ENCODE measurements around the gene BCL7A. TPM values are rescaled to one million over a fixed set of nuclear protein-coding genes. Genes with fewer than 3 reads are reported as not detected.
"Not testable (repeated sequence)": the region's sequence is repeated elsewhere in the genome, so short reads cannot be mapped to it uniquely, and the experiment has no call there.

Gene BCL7A
- total RNA-seq, 1 experiment from 2014 or later = 18.2 TPM

- Histone ChIP-seq H3T11ph (ENCODE audit: low read length) (no peak overlapping the region), H2AK5ac (ENCODE audit: insufficient read length, low read length) (no peak overlapping the region), H4K20me1 (ENCODE audit: control insufficient read depth, insufficient read depth, insufficient read length) (no peaks in the 10 kb centered on the region), H2BK5ac (ENCODE audit: insufficient read length, low read length) (no peak overlapping the region), H3K27me3 (ENCODE audit: insufficient read depth, low read length) (no peaks in the 10 kb centered on the region), H3K23ac (ENCODE audit: insufficient read length, low read depth, low read length) (no peak overlapping the region), H3K23me2 (ENCODE audit: insufficient read length, low read depth, low read length, poor library complexity, severe bottlenecking) (no peaks in the 10 kb centered on the region), H3K4me1 (ENCODE audit: insufficient read depth, low read length) (no peaks in the 10 kb centered on the region), H4K8ac (replicated peaks; ENCODE audit: insufficient read length, low read depth, low read length) (no peak overlapping the region), H3K9ac (ENCODE audit: extremely low read depth, insufficient read length, low read length) (no peak overlapping the region), H3K18ac (ENCODE audit: insufficient read length, low read depth, low read length) (no peak overlapping the region), H2AFZ (ENCODE audit: low read length) (no peak overlapping the region), H2BK20ac (ENCODE audit: low read depth, low read length, poor library complexity, severe bottlenecking) (no peak overlapping the region), H3K4me2 (ENCODE audit: insufficient read depth, insufficient read length, low read length) (no peak overlapping the region), H4K91ac (ENCODE audit: insufficient read length, low read depth, low read length) (no peak overlapping the region), H3K4ac (ENCODE audit: low read depth, low read length) (no peak overlapping the region), H3K79me2 (ENCODE audit: insufficient read depth, low read length) (no peaks in the 10 kb centered on the region), H3K14ac (ENCODE audit: insufficient read depth, low read length) (no peak overlapping the region), H3K9me3 (ENCODE audit: control insufficient read depth, low read depth, low read length) (no peaks in the 10 kb centered on the region), H2BK120ac (ENCODE audit: low read depth, low read length, poor library complexity, severe bottlenecking) (no peak overlapping the region), H3K56ac (ENCODE audit: insufficient read length, low read depth, low read length) (no peak overlapping the region), H3K79me1 (ENCODE audit: insufficient read depth, low read depth, low read length, poor library complexity, severe bottlenecking) (no peaks in the 10 kb centered on the region), H2BK15ac (ENCODE audit: low read depth, low read length) (no peak overlapping the region), H4K5ac (ENCODE audit: insufficient read length, low read depth, low read length) (no peak overlapping the region), H3K27ac (ENCODE audit: insufficient read length, low read depth, low read length) (no peak overlapping the region), H2BK12ac (ENCODE audit: insufficient read length, low read depth, low read length) (no peak overlapping the region)
- Mint-ChIP-seq H3K9me3 (no peaks in the 10 kb centered on the region), H3K4me1 (no peaks in the 10 kb centered on the region; a peak in 1 of 4 replicates), H3K27me3 (ENCODE audit: low read depth) (no peaks in the 10 kb centered on the region), H3K36me3 (ENCODE audit: insufficient read depth in 1 of 3, low read depth in 3 of 3) (no peaks in the 10 kb centered on the region), H3K27ac (no peak overlapping the region), H3K4me3 (no peak overlapping the region)
- no CpG with 5 or more reads among the region's 14 CpGs for WGBS (ENCODE audit: extremely low coverage, insufficient read length, low lambda C conversion rate)
- DNase-seq = no peak
- no peak for TF ChIP-seq CTCF (conservative IDR thresholded peaks at IDR 0.05)
These were observed 35.0 kb upstream of the BCL7A start for GRCh38 chr12:121986489-121987245.

GRCh38 chr12:121988519-121988918 lies 33.2 kb upstream of the BCL7A start:
- not testable (repeated sequence) for H2BK15ac ChIP-seq (ENCODE audit: low read depth, low read length); H3K9ac ChIP-seq (ENCODE audit: extremely low read depth, insufficient read length, low read length); H3K4me3 Mint-ChIP-seq; H3K18ac ChIP-seq (ENCODE audit: insufficient read length, low read depth, low read length); H3K23ac ChIP-seq (ENCODE audit: insufficient read length, low read depth, low read length); H2AK5ac ChIP-seq (ENCODE audit: insufficient read length, low read length); DNase-seq; H3K79me2 ChIP-seq (ENCODE audit: insufficient read depth, low read length); H3K79me1 ChIP-seq (ENCODE audit: insufficient read depth, low read depth, low read length, poor library complexity, severe bottlenecking); H3K27ac ChIP-seq (ENCODE audit: insufficient read length, low read depth, low read length); H4K91ac ChIP-seq (ENCODE audit: insufficient read length, low read depth, low read length); H4K8ac ChIP-seq (replicated peaks; ENCODE audit: insufficient read length, low read depth, low read length); H3K27me3 ChIP-seq (ENCODE audit: insufficient read depth, low read length); H3T11ph ChIP-seq (ENCODE audit: low read length); H3K4ac ChIP-seq (ENCODE audit: low read depth, low read length); H3K36me3 Mint-ChIP-seq (ENCODE audit: insufficient read depth in 1 of 3, low read depth in 3 of 3); H3K27ac Mint-ChIP-seq; H3K4me1 Mint-ChIP-seq; H3K4me2 ChIP-seq (ENCODE audit: insufficient read depth, insufficient read length, low read length); H3K14ac ChIP-seq (ENCODE audit: insufficient read depth, low read length); H2BK20ac ChIP-seq (ENCODE audit: low read depth, low read length, poor library complexity, severe bottlenecking); H4K5ac ChIP-seq (ENCODE audit: insufficient read length, low read depth, low read length); H3K23me2 ChIP-seq (ENCODE audit: insufficient read length, low read depth, low read length, poor library complexity, severe bottlenecking); H2AFZ ChIP-seq (ENCODE audit: low read length); H3K9me3 ChIP-seq (ENCODE audit: control insufficient read depth, low read depth, low read length); H3K56ac ChIP-seq (ENCODE audit: insufficient read length, low read depth, low read length); H2BK12ac ChIP-seq (ENCODE audit: insufficient read length, low read depth, low read length); H3K27me3 Mint-ChIP-seq (ENCODE audit: low read depth); H3K9me3 Mint-ChIP-seq; H4K20me1 ChIP-seq (ENCODE audit: control insufficient read depth, insufficient read depth, insufficient read length); H2BK120ac ChIP-seq (ENCODE audit: low read depth, low read length, poor library complexity, severe bottlenecking); H3K4me1 ChIP-seq (ENCODE audit: insufficient read depth, low read length); H2BK5ac ChIP-seq (ENCODE audit: insufficient read length, low read length)
- no CpG with 5 or more reads among the region's 10 CpGs for WGBS (ENCODE audit: extremely low coverage, insufficient read length, low lambda C conversion rate)

Measured in H9 (cell line).